Astrocyte (in vitro differentiated cells and primary cell): Measurements from ENCODE around the gene MELK.

Experiments used
- EZH2 ChIP-seq: IDR thresholded peaks from 2 replicates; pipeline ENCODE4 v1.6.1; 2012; ENCODE audit warnings: mild to moderate bottlenecking, low read length, inconsistent platforms; ENCODE audit not compliant: insufficient read depth
- TF ChIP-seq, protein P1 (sequence below): IDR thresholded peaks from 2 replicates; pipeline ENCODE4 v1.5.1; 2011; ENCODE audit warnings: low read depth, mild to moderate bottlenecking, inconsistent platforms, low read length, moderate library complexity; ENCODE audit not compliant: insufficient read depth

DNA sequence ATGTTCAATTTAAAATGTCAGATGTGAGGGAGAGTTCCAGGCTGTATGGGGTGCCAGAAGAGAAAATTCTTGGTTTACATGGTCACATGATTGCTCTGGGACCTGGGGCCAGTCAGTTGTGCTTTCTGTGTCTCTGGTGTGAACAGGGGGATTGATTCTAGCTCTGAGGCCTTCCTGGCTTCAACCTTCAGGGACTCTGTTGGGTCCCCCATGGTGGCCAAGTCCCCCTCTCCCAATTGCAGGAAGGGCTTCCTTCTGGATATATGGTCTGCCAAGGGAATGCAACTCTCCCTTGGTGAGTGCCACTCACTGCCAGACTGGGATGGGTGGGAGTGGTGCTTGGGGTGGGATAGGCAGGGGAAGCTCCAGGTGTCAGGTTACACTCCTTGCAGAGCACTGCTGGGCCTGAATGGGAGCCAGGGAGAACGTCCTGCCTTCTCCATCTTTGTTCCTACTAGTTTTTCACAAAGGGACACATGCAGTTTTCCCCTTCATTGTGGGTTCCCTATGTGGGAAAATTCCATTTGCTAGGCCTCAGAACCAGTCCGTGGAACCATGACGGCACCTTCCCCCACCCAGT, 153.2 kb downstream of the MELK start:
- TF ChIP-seq, protein P1, sequence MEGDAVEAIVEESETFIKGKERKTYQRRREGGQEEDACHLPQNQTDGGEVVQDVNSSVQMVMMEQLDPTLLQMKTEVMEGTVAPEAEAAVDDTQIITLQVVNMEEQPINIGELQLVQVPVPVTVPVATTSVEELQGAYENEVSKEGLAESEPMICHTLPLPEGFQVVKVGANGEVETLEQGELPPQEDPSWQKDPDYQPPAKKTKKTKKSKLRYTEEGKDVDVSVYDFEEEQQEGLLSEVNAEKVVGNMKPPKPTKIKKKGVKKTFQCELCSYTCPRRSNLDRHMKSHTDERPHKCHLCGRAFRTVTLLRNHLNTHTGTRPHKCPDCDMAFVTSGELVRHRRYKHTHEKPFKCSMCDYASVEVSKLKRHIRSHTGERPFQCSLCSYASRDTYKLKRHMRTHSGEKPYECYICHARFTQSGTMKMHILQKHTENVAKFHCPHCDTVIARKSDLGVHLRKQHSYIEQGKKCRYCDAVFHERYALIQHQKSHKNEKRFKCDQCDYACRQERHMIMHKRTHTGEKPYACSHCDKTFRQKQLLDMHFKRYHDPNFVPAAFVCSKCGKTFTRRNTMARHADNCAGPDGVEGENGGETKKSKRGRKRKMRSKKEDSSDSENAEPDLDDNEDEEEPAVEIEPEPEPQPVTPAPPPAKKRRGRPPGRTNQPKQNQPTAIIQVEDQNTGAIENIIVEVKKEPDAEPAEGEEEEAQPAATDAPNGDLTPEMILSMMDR = no peak
- TF ChIP-seq EZH2 = no peak
